NCI-H2227 (cell line): ENCODE results near the gene SLC16A13.
"Not testable (repeated sequence)": the region's sequence is repeated elsewhere in the genome, so short reads cannot be mapped to it uniquely, and the experiment has no call there.

Experiments used
- DNase-seq: peaks from one replicate; lab custom pipeline; 2025; ENCODE audit not compliant: unreplicated experiment; lab: John Stamatoyannopoulos, UW

The SLC16A13 gene

GRCh38 chr17:7035591-7036368 lies at the start of gene SLC16A13:
TSS of gene SLC16A13 (plus strand) at chr17:7036015. CDS start at chr17:7036383, 368 bp downstream.
- peak; percentile 92 for DNase-seq

GRCh38 chr17:6986676-6987075 lies 49.1 kb upstream of the SLC16A13 start:
- DNase-seq = no peak

GRCh38 chr17:6989779-6990178 lies 46.0 kb upstream of the SLC16A13 start:
- DNase-seq = no peak

DNA sequence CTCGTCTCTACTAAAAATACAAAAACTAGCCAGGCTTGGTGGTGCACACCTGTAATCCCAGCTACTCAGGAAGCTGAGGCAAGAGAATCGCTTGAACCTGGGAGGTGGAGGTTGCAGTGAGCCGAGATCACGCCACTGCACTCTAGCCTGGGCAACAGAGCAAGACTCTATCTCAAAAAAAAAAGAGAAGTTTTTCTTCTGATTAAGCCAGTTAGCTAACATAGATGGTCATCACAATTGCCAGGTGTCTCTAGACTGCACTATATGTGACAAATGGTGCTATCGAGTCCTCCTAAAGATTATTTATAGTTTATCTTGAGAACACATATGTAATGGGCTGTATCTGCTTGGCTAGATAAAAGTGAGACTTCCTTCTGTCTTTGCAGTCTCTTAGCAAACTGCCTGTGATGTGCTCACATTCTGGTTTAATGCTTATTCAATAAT lies 42.2 kb upstream of the SLC16A13 start:
- not testable (repeated sequence) for DNase-seq

- no peak for DNase-seq
These were observed 41.7 kb upstream of the SLC16A13 start for GRCh38 chr17:6994118-6994598.

GRCh38 chr17:6994666-6995256 lies 41.1 kb upstream of the SLC16A13 start:
- DNase-seq = no peak

- no peak for DNase-seq
These were observed 40.1 kb upstream of the SLC16A13 start, which contains the start of gene ALOX12 for GRCh38 chr17:6995500-6996255. TSS of gene ALOX12 (plus strand) at chr17:6996049. CDS start at chr17:6996118, 69 bp downstream.

DNA sequence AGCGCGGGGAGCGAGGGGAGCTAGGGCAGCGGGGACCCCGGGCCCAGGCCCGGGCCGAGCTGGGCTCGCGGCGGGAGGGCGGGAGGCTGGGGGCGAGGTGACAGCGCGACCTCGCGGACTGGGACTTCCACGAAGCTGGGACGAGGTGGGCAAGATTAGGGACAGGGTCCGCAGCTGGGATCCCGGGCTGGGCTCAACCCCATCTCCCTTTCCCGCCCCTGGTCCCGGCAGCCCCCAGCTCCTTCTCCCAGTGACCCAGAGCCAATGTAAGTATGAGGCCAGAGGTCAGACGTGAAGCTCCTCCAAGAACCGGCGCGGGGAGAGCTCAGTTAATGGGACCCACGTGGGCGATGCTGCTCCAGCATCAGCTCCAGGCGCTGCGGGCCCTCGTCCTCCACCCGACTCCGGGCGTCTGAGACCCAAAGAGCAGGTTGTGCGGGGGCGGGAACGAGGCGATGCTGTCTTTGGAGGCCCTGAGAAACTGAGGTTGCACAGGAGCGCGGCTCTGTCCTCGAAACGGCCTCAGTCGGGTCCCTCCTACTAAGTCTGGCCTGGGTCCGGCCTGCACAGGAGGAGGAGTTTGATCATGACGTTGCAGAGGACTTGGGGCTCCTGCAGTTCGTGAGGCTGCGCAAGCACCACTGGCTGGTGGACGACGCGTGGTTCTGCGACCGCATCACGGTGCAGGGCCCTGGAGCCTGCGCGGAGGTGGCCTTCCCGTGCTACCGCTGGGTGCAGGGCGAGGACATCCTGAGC lies 39.4 kb upstream of the SLC16A13 start:
- DNase-seq = no peak

DNA sequence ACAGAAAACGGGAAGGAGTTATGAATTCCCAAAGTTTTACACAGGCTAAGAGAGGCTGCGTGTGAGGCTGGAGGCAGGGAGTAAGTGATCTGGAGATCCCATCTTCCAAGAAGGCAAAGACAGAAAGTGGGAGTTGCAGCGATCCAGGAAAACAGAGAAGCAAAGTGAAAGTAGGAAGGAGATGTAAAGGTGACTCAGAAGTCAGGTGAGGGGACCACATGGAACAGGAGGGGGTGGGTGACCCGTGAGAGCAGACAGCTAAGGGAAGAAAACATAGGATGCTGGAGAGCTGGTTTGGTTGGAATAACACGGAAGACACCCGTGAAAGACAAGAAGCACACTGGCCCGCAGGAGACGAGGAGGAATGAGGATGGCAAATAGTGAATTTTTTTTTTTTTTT lies 38.6 kb upstream of the SLC16A13 start:
- DNase-seq = no peak

DNA sequence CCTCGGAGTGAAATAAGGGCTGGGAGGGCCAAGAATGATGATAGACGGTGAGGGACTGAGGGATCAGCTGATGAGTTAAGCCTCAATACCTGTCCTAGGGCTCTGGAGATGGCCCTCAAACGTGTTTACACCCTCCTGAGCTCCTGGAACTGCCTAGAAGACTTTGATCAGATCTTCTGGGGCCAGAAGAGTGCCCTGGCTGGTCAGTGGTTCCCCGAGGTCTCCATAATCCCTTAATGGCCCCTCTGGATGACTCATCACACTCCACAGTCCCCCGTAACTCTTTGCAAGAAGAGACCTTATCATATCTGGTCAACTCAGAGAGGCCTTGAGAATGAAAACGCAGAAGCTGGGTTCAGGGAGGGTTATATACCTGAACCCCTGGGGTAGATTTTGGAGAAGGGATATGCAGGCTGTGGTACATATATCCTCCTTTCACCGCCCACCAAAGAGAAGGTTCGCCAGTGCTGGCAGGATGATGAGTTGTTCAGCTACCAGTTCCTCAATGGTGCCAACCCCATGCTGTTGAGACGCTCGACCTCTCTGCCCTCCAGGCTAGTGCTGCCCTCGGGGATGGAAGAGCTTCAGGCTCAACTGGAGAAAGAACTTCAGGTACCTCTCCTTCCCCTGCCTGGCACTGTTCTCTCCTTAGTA lies 36.8 kb upstream of the SLC16A13 start:
- DNase-seq = no peak

- DNase-seq = peak; percentile 28
These were observed 34.4 kb upstream of the SLC16A13 start for GRCh38 chr17:7001318-7001961.

GRCh38 chr17:7002288-7003047 lies 33.3 kb upstream of the SLC16A13 start:
- DNase-seq = no peak

DNA sequence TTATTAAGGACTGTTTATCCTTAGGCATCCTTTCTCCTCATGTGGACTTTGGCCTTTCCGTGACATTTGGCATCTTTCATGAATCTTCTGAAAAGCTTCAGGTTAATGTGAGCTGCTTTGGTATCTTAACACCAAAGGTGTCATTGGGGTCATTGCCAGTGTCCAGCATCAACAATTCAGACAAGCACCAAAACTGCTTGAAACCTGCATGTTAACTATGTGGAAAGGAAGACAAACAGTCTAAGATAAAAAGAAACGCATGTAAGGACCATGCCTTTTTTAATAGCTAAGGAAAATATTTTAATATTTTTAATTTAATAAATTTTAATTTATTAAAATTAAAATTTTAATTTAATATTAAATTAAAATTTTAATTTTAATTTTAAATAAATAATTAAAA lies 32.1 kb upstream of the SLC16A13 start:
- no peak for DNase-seq

- DNase-seq = peak; percentile 81
These were observed 31.2 kb upstream of the SLC16A13 start for GRCh38 chr17:7004398-7005253.

GRCh38 chr17:7005716-7006115 lies 30.1 kb upstream of the SLC16A13 start:
- DNase-seq = no peak

DNA sequence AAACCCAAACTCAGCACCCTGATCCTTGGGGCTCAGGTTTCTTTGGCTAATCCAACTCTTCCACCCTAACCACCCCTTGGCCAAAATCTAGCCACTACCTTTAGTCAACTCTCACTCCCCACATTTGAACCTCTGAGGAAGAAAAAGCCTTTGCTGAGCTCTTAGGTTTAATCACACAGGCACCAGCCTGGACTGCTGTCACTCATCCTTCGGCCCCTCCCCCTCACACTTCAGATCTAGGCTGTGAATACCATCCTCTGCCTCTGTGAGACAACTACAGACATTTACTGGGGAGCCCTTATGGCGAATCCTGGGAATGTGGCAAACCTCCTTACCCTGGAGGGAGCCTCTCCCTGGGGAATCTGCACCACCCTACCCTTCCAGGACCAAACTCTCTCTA lies 28.7 kb upstream of the SLC16A13 start:
- DNase-seq = no peak

DNA sequence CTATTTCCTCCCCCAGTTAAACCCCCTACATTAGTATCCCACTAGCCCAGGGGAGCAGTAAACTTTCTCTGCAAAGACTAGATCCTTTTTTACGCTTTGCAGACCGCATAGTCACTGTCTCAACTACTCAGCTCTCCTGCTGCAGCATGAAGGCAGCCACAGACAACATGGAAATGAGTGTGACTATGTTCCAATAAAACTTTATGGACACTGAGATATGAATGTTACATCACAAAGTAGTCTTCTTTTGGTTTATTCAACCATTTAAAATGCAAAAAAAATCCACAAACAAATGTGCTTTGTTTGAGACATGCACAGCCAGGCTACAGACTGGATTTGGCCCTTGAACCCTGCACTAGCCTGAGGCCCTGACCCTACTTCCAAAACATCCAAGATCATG lies 25.3 kb upstream of the SLC16A13 start:
- no peak for DNase-seq

DNA sequence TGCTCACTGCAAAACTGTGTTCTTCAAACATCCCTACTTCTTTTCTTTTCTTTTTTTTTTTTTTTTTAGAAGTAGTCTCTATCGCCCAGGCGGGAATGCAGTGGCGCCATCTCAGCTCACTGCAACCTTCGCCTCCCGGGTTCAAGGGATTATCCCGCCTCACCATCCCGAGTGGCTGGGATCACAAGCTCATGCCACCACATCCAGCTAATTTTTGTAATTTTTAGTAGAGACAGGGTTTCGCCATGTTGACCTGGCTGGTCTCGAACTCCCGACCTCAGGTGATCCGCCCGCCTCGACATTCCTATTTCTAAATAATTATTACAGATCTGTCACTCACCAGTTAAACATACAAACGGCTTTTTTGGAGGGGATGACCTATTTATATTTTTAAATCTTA lies 24.4 kb upstream of the SLC16A13 start:
- no peak for DNase-seq
